SK-N-SH treated with all-trans-retinoic acid at 6 μM for 48 hours (cell line): ENCODE data around the gene TADA3.

Experiments used
- ATAC-seq: fragments of 200-7000 bp; cut with Tn5 transposase; 3 replicates; pipeline ENCODE4 v1.9.1; 2020; ENCODE audit warnings: mild to moderate bottlenecking, moderate library complexity
- ARNTL ChIP-seq: fragments of 450-650 bp; formaldehyde crosslinking; IDR thresholded peaks from 2 replicates; pipeline ENCODE4 v1.5.0; 2020; ENCODE audit warnings: low read depth, mild to moderate bottlenecking, moderate library complexity, borderline replicate concordance
- BACH2 ChIP-seq: fragments of 250-450 bp; sonication (Bioruptor Pico); IDR thresholded peaks from 2 replicates; pipeline ENCODE4 v1.9.0; 2021; ENCODE audit warnings: mild to moderate bottlenecking, borderline replicate concordance
- CSDC2 ChIP-seq: fragments of 250-450 bp; sonication (Bioruptor Pico); IDR thresholded peaks from 2 replicates; pipeline ENCODE4 v1.5.0; 2020; ENCODE audit warnings: mild to moderate bottlenecking, moderate library complexity
- ESRRG ChIP-seq: fragments of 250-450 bp; sonication (Bioruptor Pico); IDR thresholded peaks from 2 replicates; pipeline ENCODE4 v1.6.1; 2021; ENCODE audit warnings: mild to moderate bottlenecking
- GLIS3 ChIP-seq: fragments of 250-450 bp; sonication (Bioruptor Pico); IDR thresholded peaks from 2 replicates; pipeline ENCODE4 v1.5.0; 2020; ENCODE audit warnings: mild to moderate bottlenecking, moderate library complexity
- ISL1 ChIP-seq: fragments of 250-450 bp; sonication (Bioruptor Pico); IDR thresholded peaks from 2 replicates; pipeline ENCODE4 v2.1.2; 2022; ENCODE audit warnings: mild to moderate bottlenecking, moderate library complexity
- OSR1 ChIP-seq: fragments of 250-450 bp; sonication (Bioruptor Pico); IDR thresholded peaks from 2 replicates; pipeline ENCODE4 v1.8.0; 2022; ENCODE audit warnings: moderate library complexity, mild to moderate bottlenecking, inconsistent platforms
- PPARA ChIP-seq: fragments of 250-450 bp; sonication (Bioruptor Pico); IDR thresholded peaks from 2 replicates; pipeline ENCODE4 v1.5.0; 2020; ENCODE audit warnings: mild to moderate bottlenecking, borderline replicate concordance
- RARB ChIP-seq: fragments of 250-450 bp; sonication (Bioruptor Pico); IDR thresholded peaks from 2 replicates; pipeline ENCODE4 v1.8.0; 2021; ENCODE audit warnings: mild to moderate bottlenecking, moderate library complexity
- SNAI2 ChIP-seq: fragments of 250-450 bp; sonication (Bioruptor Pico); IDR thresholded peaks from 2 replicates; pipeline ENCODE4 v1.5.0; 2020; ENCODE audit warnings: mild to moderate bottlenecking, moderate library complexity
- TCF4 ChIP-seq: fragments of 250-450 bp; sonication (Bioruptor Pico); IDR thresholded peaks from 2 replicates; pipeline ENCODE4 v1.8.0; 2021; ENCODE audit warnings: mild to moderate bottlenecking, moderate library complexity, borderline replicate concordance
- TOX ChIP-seq: fragments of 250-450 bp; sonication (Bioruptor Pico); IDR thresholded peaks from 2 replicates; pipeline ENCODE4 v1.8.0; 2021; ENCODE audit warnings: mild to moderate bottlenecking, moderate library complexity, borderline replicate concordance
- ZC3H10 ChIP-seq: fragments of 250-450 bp; sonication (Bioruptor Pico); IDR thresholded peaks from 2 replicates; pipeline ENCODE4 v1.5.1; 2021; ENCODE audit warnings: mild to moderate bottlenecking, moderate library complexity
- ZFP3 ChIP-seq: fragments of 250-450 bp; sonication (Bioruptor Pico); IDR thresholded peaks from 2 replicates; pipeline ENCODE4 v1.5.0; 2020; ENCODE audit warnings: mild to moderate bottlenecking, moderate library complexity
- ZFP30 ChIP-seq: fragments of 450-650 bp; formaldehyde crosslinking; IDR thresholded peaks from 2 replicates; pipeline ENCODE4 v1.5.0; 2022; ENCODE audit warnings: mild to moderate bottlenecking, moderate library complexity
- ZNF565 ChIP-seq: fragments of 450-650 bp; formaldehyde crosslinking; conservative IDR thresholded peaks from 2 replicates; pipeline ENCODE4 v1.5.0; 2020; ENCODE audit warnings: low read depth, mild to moderate bottlenecking, moderate library complexity
- ZNF70 ChIP-seq: fragments of 450-650 bp; formaldehyde crosslinking; IDR thresholded peaks from 2 replicates; pipeline ENCODE4 v1.5.0; 2020; ENCODE audit warnings: mild to moderate bottlenecking, moderate library complexity
- ZNF8 ChIP-seq: fragments of 450-650 bp; formaldehyde crosslinking; IDR thresholded peaks from 2 replicates; pipeline ENCODE4 v1.5.0; 2020; ENCODE audit warnings: mild to moderate bottlenecking, moderate library complexity
- TF ChIP-seq, protein P1 (sequence below): fragments of 250-450 bp; sonication (Bioruptor Pico); IDR thresholded peaks from 2 replicates; pipeline ENCODE4 v1.8.0; 2020; ENCODE audit warnings: mild to moderate bottlenecking, moderate library complexity, borderline replicate concordance
- TF ChIP-seq, protein P2 (sequence below): fragments of 250-450 bp; sonication (Bioruptor Pico); IDR thresholded peaks from 2 replicates; pipeline ENCODE4 v1.5.1; 2020; ENCODE audit warnings: low read depth, mild to moderate bottlenecking, moderate library complexity
- TF ChIP-seq, protein P3 (sequence below): fragments of 250-450 bp; sonication (Bioruptor Pico); IDR thresholded peaks from 2 replicates; pipeline ENCODE4 v1.8.0; 2021; ENCODE audit warnings: low read depth, mild to moderate bottlenecking, moderate library complexity, borderline replicate concordance

TADA3 gene

DNA sequence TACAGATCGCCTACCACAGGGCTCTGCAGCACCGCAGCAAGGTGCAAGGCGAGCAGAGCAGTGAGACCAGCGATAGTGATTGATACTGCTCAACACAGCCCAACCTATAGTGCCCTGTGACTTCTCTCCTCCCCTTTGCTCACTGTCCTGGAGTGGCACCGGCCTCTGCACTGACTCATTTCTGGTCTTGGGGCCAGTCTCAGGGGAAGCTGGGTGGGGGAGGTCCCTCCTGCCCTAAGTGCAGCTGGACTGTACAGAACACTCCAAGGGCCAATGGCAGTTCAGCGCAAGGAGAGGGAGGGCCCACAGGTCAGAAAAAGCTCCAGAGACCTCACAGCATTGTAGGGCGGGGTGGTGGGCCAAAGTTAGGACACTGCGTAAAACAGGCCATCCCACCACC lies 45.0 kb downstream of the TADA3 start:
- peak; percentile 14 for ATAC-seq
- TF ChIP-seq ZC3H10 (CRISPR knock-in tag) (no peak), ZFP3 (no peak), ISL1 (CRISPR knock-in tag) (no peak), OSR1 (CRISPR knock-in tag) (no peak), ZNF565 (CRISPR knock-in tag) (no peak), TCF4 (CRISPR knock-in tag) (no peak), ARNTL (CRISPR knock-in tag) (no peak), ZNF8 (CRISPR knock-in tag) (no peak), RARB (no peak), TOX (CRISPR knock-in tag) (no peak), SNAI2 (CRISPR knock-in tag) (no peak)
- TF ChIP-seq, protein P1, sequence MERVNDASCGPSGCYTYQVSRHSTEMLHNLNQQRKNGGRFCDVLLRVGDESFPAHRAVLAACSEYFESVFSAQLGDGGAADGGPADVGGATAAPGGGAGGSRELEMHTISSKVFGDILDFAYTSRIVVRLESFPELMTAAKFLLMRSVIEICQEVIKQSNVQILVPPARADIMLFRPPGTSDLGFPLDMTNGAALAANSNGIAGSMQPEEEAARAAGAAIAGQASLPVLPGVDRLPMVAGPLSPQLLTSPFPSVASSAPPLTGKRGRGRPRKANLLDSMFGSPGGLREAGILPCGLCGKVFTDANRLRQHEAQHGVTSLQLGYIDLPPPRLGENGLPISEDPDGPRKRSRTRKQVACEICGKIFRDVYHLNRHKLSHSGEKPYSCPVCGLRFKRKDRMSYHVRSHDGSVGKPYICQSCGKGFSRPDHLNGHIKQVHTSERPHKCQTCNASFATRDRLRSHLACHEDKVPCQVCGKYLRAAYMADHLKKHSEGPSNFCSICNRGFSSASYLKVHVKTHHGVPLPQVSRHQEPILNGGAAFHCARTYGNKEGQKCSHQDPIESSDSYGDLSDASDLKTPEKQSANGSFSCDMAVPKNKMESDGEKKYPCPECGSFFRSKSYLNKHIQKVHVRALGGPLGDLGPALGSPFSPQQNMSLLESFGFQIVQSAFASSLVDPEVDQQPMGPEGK (CRISPR knock-in tag) = no peak
- TF ChIP-seq, protein P2, sequence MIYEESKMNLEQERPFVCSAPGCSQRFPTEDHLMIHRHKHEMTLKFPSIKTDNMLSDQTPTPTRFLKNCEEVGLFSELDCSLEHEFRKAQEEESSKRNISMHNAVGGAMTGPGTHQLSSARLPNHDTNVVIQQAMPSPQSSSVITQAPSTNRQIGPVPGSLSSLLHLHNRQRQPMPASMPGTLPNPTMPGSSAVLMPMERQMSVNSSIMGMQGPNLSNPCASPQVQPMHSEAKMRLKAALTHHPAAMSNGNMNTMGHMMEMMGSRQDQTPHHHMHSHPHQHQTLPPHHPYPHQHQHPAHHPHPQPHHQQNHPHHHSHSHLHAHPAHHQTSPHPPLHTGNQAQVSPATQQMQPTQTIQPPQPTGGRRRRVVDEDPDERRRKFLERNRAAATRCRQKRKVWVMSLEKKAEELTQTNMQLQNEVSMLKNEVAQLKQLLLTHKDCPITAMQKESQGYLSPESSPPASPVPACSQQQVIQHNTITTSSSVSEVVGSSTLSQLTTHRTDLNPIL (CRISPR knock-in tag) = no peak
- TF ChIP-seq, protein P3, sequence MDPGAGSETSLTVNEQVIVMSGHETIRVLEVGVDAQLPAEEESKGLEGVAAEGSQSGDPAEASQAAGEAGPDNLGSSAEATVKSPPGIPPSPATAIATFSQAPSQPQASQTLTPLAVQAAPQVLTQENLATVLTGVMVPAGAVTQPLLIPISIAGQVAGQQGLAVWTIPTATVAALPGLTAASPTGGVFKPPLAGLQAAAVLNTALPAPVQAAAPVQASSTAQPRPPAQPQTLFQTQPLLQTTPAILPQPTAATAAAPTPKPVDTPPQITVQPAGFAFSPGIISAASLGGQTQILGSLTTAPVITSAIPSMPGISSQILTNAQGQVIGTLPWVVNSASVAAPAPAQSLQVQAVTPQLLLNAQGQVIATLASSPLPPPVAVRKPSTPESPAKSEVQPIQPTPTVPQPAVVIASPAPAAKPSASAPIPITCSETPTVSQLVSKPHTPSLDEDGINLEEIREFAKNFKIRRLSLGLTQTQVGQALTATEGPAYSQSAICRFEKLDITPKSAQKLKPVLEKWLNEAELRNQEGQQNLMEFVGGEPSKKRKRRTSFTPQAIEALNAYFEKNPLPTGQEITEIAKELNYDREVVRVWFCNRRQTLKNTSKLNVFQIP (CRISPR knock-in tag) = no peak

DNA sequence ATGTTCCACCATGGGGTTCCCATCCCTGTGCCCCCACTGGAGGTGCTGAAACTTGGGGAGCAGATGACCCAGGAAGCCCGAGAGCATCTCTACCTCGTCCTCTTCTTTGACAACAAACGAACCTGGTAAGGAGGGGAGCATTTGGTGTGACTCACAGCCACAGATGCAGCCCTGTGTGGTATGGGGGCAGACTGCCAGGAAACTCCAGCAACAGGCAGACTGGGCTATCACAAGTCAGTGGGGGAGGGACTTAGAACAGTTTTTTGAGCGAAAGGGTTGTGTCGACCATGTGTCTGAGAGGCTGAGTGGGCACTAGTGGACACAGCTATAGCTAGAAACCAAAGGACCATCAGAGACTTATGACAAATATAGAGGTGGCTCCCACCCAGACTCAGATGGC lies 45.9 kb downstream of the TADA3 start:
- TF ChIP-seq GLIS3 (no peak), ZNF565 (CRISPR knock-in tag) (no peak), SNAI2 (CRISPR knock-in tag) (no peak), ZFP3 (no peak), TOX (CRISPR knock-in tag) (no peak), PPARA (no peak), ZFP30 (CRISPR knock-in tag) (no peak), BACH2 (no peak), ZNF70 (CRISPR knock-in tag) (no peak), ESRRG (CRISPR knock-in tag) (no peak), ARNTL (CRISPR knock-in tag) (no peak), ISL1 (CRISPR knock-in tag) (no peak)
- ATAC-seq = peak; percentile 47

DNA sequence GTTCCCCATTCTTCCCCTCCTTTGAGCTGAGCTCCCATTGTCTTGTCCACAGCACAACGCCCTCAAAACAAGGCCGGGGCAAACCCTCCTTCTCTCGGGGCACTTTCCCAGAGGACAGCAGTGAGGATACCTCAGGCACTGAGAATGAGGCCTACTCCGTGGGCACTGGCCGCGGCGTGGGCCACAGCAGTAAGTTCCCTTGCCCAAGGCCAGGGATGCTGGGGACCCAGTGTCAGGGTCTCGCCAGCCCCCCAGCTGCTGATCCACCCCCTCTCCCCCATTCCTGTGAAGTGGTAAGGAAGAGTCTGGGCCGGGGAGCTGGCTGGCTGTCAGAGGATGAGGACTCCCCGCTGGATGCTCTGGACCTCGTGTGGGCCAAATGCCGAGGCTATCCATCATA lies 46.8 kb downstream of the TADA3 start:
- ATAC-seq = no peak
- TF ChIP-seq, protein P2 (CRISPR knock-in tag) = no peak
- TF ChIP-seq ARNTL (CRISPR knock-in tag) = no peak
- TF ChIP-seq, protein P3 (CRISPR knock-in tag) = no peak
- TF ChIP-seq ZC3H10 (CRISPR knock-in tag) = no peak
- TF ChIP-seq OSR1 (CRISPR knock-in tag) = no peak
- no peak for TF ChIP-seq BACH2
- TF ChIP-seq ESRRG (CRISPR knock-in tag) = no peak
- no peak for TF ChIP-seq SNAI2 (CRISPR knock-in tag)
- TF ChIP-seq, all 23 proteins: peak for 0

- TF ChIP-seq SNAI2 (CRISPR knock-in tag) (no peak), ZFP30 (CRISPR knock-in tag) (no peak), PPARA (no peak), ZFP3 (no peak), ESRRG (CRISPR knock-in tag) (no peak), TOX (CRISPR knock-in tag) (no peak), RARB (no peak), ZNF70 (CRISPR knock-in tag) (no peak), ZNF8 (CRISPR knock-in tag) (no peak), ISL1 (CRISPR knock-in tag) (no peak), CSDC2 (CRISPR knock-in tag) (no peak), ZC3H10 (CRISPR knock-in tag) (no peak)
- TF ChIP-seq, protein P3 (CRISPR knock-in tag) = no peak
- TF ChIP-seq, protein P1 (CRISPR knock-in tag) = no peak
- no peak for ATAC-seq
These were observed 48.1 kb downstream of the TADA3 start for GRCh38 chr3:9744162-9744561.
